Chondrocyte (in vitro differentiated cells): ENCODE measurements around the gene MAMSTR. TPM values are rescaled to one million over a fixed set of nuclear protein-coding genes. Genes with fewer than 3 reads are reported as not detected.

ENCODE experiments used
- DNase-seq: peaks from one replicate; pipeline ENCODE4 v3.0.0; 2021; ENCODE audit warnings: mixed read lengths, low spot score
- H3K27ac Mint-ChIP-seq: one replicate; pipeline ENCODE4 v1.8.0; 2021; ENCODE audit warnings: mild to moderate bottlenecking, moderate library complexity, mixed read lengths; ENCODE audit not compliant: unreplicated experiment
- H3K27me3 Mint-ChIP-seq: 2 replicates; pipeline ENCODE4 v1.8.0; 2021; ENCODE audit warnings: low read depth, mixed read lengths
- H3K36me3 Mint-ChIP-seq: 2 replicates; pipeline ENCODE4 v1.8.0; 2021; ENCODE audit warnings: low read depth, mixed read lengths
- H3K4me1 Mint-ChIP-seq: 2 replicates; pipeline ENCODE4 v1.8.0; 2021; ENCODE audit warnings: low read depth, mild to moderate bottlenecking, mixed read lengths
- H3K4me3 Mint-ChIP-seq: one replicate; pipeline ENCODE4 v1.8.0; 2021; ENCODE audit warnings: mild to moderate bottlenecking, moderate library complexity, mixed read lengths; ENCODE audit not compliant: unreplicated experiment
- H3K9me3 Mint-ChIP-seq: 2 replicates; pipeline ENCODE4 v1.8.0; 2021; ENCODE audit warnings: low read depth, mixed read lengths
- CTCF ChIP-seq: fragments of 200-600 bp; sonication (generic); IDR thresholded peaks from 2 replicates; pipeline ENCODE4 v1.5.0; 2021; ENCODE audit warnings: antibody characterized with exemption, mild to moderate bottlenecking, moderate library complexity
- total RNA-seq: library from RNA; stranded (reverse); gene quantifications from 3 replicates; pipeline ENCODE4 v1.2.1, GENCODE V29; 2021

Gene MAMSTR
- total RNA-seq, 1 donor from 2014 or later: 1.7 TPM

- H3K4me1 Mint-ChIP-seq: peaks cover 29% of the 10 kb centered on the region
Measured at GRCh38 chr19:48711106-48711662, 8.3 kb downstream of the MAMSTR start.

GRCh38 chr19:48708471-48708870 lies 11.1 kb downstream of the MAMSTR start:
- H3K9me3 Mint-ChIP-seq: no peaks in the 10 kb centered on the region
- no peak for DNase-seq
- peaks cover 8% of the 10 kb centered on the region for H3K4me1 Mint-ChIP-seq
- peaks cover 3% of the 10 kb centered on the region for H3K36me3 Mint-ChIP-seq
- no peak overlapping the region for H3K27ac Mint-ChIP-seq
- no peak overlapping the region for H3K4me3 Mint-ChIP-seq
- no peaks in the 10 kb centered on the region for H3K27me3 Mint-ChIP-seq
- no peak for TF ChIP-seq CTCF

More at GRCh38 chr19:48711106-48711662, 8.3 kb downstream of the MAMSTR start:
- no peak for DNase-seq
- no peak overlapping the region for H3K4me3 Mint-ChIP-seq
- no peak overlapping the region for H3K27ac Mint-ChIP-seq
- no peaks in the 10 kb centered on the region for H3K27me3 Mint-ChIP-seq
- TF ChIP-seq CTCF: no peak
- no peaks in the 10 kb centered on the region for H3K36me3 Mint-ChIP-seq
- no peaks in the 10 kb centered on the region for H3K9me3 Mint-ChIP-seq

- H3K9me3 Mint-ChIP-seq: no peaks in the 10 kb centered on the region
- H3K27ac Mint-ChIP-seq: no peak overlapping the region
- no peaks in the 10 kb centered on the region for H3K27me3 Mint-ChIP-seq
- no peaks in the 10 kb centered on the region for H3K4me1 Mint-ChIP-seq
- no peak for TF ChIP-seq CTCF
- H3K36me3 Mint-ChIP-seq: peaks cover 5% of the 10 kb centered on the region
- DNase-seq: no peak
- H3K4me3 Mint-ChIP-seq: no peak overlapping the region
Measured at GRCh38 chr19:48705431-48705830, 14.1 kb downstream of the MAMSTR start.

GRCh38 chr19:48703316-48703715 lies 16.2 kb downstream of the MAMSTR start:
- H3K4me1 Mint-ChIP-seq: no peaks in the 10 kb centered on the region
- peaks cover 5% of the 10 kb centered on the region for H3K36me3 Mint-ChIP-seq
- no peaks in the 10 kb centered on the region for H3K27me3 Mint-ChIP-seq
- TF ChIP-seq CTCF: no peak
- no peak for DNase-seq
- no peaks in the 10 kb centered on the region for H3K9me3 Mint-ChIP-seq
- no peak overlapping the region for H3K4me3 Mint-ChIP-seq
- H3K27ac Mint-ChIP-seq: no peak overlapping the region

GRCh38 chr19:48702701-48703100 lies 16.8 kb downstream of the MAMSTR start:
- no peak overlapping the region for H3K4me3 Mint-ChIP-seq
- H3K9me3 Mint-ChIP-seq: no peaks in the 10 kb centered on the region
- H3K27ac Mint-ChIP-seq: no peak overlapping the region
- no peak for TF ChIP-seq CTCF
- peaks cover 4% of the 10 kb centered on the region for H3K4me1 Mint-ChIP-seq
- peaks cover 5% of the 10 kb centered on the region for H3K36me3 Mint-ChIP-seq
- peaks cover 3% of the 10 kb centered on the region for H3K27me3 Mint-ChIP-seq
- DNase-seq: no peak
